ENCODE results near the gene CHMP3. TPM values are rescaled to one million over a fixed set of nuclear protein-coding genes. Genes with fewer than 3 reads are reported as not detected.
A peak's percentile ranks its signal among the peaks of the same experiment; 100 is the strongest.

The CHMP3 gene
- total RNA-seq, 1 donor, result 76.0 TPM

DNA sequence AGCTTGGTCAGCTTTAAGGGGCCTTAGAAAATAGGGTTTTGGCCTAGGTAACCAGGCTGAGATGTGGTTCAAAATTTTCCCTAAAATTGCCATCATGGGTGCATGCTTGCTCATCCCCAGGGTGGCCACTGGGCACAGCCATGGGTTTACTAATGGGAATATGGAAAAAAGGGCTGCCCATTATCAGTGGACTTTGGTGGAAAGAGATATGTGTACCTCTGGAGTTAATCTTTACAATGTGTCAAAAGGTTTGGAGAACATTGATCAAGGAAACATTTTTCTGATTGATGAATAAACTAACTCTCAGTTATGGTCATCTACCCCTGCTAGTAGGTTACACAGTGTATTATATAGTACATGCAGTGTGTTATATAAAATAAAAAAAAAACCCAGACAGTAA, 109.0 kb downstream of the CHMP3 start:
- peaks cover 8% of the 10 kb centered on the region for H4K20me1 ChIP-seq (ENCODE audit: insufficient read depth, low read length)
- no peak overlapping the region for H3K4me3 ChIP-seq (ENCODE audit: insufficient read depth, low read length)
- TF ChIP-seq, protein P1, sequence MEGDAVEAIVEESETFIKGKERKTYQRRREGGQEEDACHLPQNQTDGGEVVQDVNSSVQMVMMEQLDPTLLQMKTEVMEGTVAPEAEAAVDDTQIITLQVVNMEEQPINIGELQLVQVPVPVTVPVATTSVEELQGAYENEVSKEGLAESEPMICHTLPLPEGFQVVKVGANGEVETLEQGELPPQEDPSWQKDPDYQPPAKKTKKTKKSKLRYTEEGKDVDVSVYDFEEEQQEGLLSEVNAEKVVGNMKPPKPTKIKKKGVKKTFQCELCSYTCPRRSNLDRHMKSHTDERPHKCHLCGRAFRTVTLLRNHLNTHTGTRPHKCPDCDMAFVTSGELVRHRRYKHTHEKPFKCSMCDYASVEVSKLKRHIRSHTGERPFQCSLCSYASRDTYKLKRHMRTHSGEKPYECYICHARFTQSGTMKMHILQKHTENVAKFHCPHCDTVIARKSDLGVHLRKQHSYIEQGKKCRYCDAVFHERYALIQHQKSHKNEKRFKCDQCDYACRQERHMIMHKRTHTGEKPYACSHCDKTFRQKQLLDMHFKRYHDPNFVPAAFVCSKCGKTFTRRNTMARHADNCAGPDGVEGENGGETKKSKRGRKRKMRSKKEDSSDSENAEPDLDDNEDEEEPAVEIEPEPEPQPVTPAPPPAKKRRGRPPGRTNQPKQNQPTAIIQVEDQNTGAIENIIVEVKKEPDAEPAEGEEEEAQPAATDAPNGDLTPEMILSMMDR (IDR thresholded peaks at IDR 0.05; ENCODE audit: extremely low read depth, low read depth, low read length), result no peak
- peaks cover 51% of the 10 kb centered on the region for H3K36me3 ChIP-seq (ENCODE audit: insufficient read depth, low read length)
- DNase-seq (ENCODE audit: insufficient read length, low spot score, missing footprints), result peak; percentile 17
- H3K79me2 ChIP-seq (ENCODE audit: insufficient read depth, low read length), result peaks cover 12% of the 10 kb centered on the region
- H3K27ac ChIP-seq (ENCODE audit: low read depth, low read length), result no peak overlapping the region
- peaks cover 9% of the 10 kb centered on the region for H3K4me1 ChIP-seq (ENCODE audit: insufficient read depth, low read length)
- no peaks in the 10 kb centered on the region for H3K9me3 ChIP-seq (ENCODE audit: low read depth, low read length)
- H3K4me2 ChIP-seq (ENCODE audit: insufficient read depth, low read length), result no peak overlapping the region
- H2AFZ ChIP-seq (ENCODE audit: low read length), result no peak overlapping the region
- H3K27me3 ChIP-seq (ENCODE audit: insufficient read depth, low read length), result no peaks in the 10 kb centered on the region

DNA sequence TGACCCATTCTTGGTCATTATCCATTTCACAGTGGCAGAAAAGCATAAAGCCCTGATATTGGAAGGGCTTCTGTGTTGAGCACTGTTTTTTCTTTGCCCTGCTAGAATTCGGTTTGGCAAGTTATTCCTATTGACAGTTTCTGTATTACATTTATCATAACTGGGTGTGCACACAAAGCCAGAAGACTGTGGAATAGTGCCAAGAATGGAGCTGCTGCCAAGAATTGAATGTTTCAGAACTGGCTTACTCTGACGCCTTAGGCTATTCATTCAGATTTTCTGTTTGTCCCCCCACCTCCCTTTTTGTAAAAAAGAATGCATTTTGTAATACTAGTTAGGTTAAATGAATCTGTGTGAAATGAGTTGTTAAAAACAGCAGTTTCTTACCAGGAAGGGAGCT, 109.4 kb downstream of the CHMP3 start:
- Histone ChIP-seq H3K4me1 (ENCODE audit: insufficient read depth, low read length) (peaks cover 9% of the 10 kb centered on the region), H3K4me3 (ENCODE audit: insufficient read depth, low read length) (no peak overlapping the region), H3K27me3 (ENCODE audit: insufficient read depth, low read length) (no peaks in the 10 kb centered on the region), H3K27ac (ENCODE audit: low read depth, low read length) (no peak overlapping the region), H3K36me3 (ENCODE audit: insufficient read depth, low read length) (peaks cover 48% of the 10 kb centered on the region), H3K4me2 (ENCODE audit: insufficient read depth, low read length) (no peak overlapping the region), H3K79me2 (ENCODE audit: insufficient read depth, low read length) (peaks cover 16% of the 10 kb centered on the region), H3K9me3 (ENCODE audit: low read depth, low read length) (no peaks in the 10 kb centered on the region), H2AFZ (ENCODE audit: low read length) (no peak overlapping the region), H4K20me1 (ENCODE audit: insufficient read depth, low read length) (peaks cover 8% of the 10 kb centered on the region)
- peak; percentile 38 for DNase-seq (ENCODE audit: insufficient read length, low spot score, missing footprints)
- TF ChIP-seq, protein P1 (IDR thresholded peaks at IDR 0.05; ENCODE audit: extremely low read depth, low read depth, low read length), result no peak

Small RNA genes lying within 50 kb of the gene (small RNA-seq; reads per million reads assigned to genes)
- gene RNU6-640P, result not detected

Other genes starting within 250 kb of the CHMP3 start
- gene REEP1, start 225.8 kb downstream of the CHMP3 start, total RNA-seq, result 0.36 TPM in 1 of 2 replicates, not detected in the other
- 28.9 and 36.9 TPM in 2 replicates for gene KDM3A, start 122.1 kb downstream of the CHMP3 start, total RNA-seq
- gene RNF103, start 60.4 kb upstream of the CHMP3 start, total RNA-seq, result 28.2 and 37.4 TPM in 2 replicates
- 16.3 and 17.4 TPM in 2 replicates for gene RMND5A, start 156.8 kb upstream of the CHMP3 start, total RNA-seq
- gene CD8A, start 227.5 kb upstream of the CHMP3 start, total RNA-seq, result not detected in 2 replicates

Data from osteoblast (primary cell).